H1 (cell line): ENCODE data around the gene TMEM253. TPM values are rescaled to one million over a fixed set of nuclear protein-coding genes. Genes with fewer than 3 reads are reported as not detected.

Source experiments
- CTCF ChIA-PET: fragments of 300-600 bp; sonication (Branson Sonifier 250); formaldehyde crosslinking; loops from one replicate; lab custom pipeline; 2021; ENCODE audit not compliant: partially characterized antibody; lab: Charles Lee
- POLR2A ChIA-PET: fragments of 300-600 bp; sonication (Branson Sonifier 250); formaldehyde crosslinking; loops from one replicate; lab custom pipeline; 2021; ENCODE audit warnings: inconsistent platforms; ENCODE audit not compliant: partially characterized antibody; lab: Charles Lee
- DNase-seq, 2 experiments: peaks; one replicate each; pipeline versions ENCODE4 v3.0.0 to v3.0.0-alpha.2; 2010 to 2022; ENCODE audit warnings: low spot score in 2 of 2, low read depth in 1 of 2, mixed read lengths in 1 of 2
- FAIRE-seq: peaks from 2 replicates; lab custom pipeline; 2011; peaks lifted over from hg19 to GRCh38; lab: Jason Lieb, UNC
- H2AFZ ChIP-seq: 2 replicates; pipeline ENCODE4 v1.8.1; 2012; ENCODE audit warnings: low read length, inconsistent platforms
- H2AK5ac ChIP-seq: 2 replicates; pipeline ENCODE4 v1.6.1; 2013; ENCODE audit warnings: low read depth, low read length
- H2BK120ac ChIP-seq: replicated peaks from 2 replicates; pipeline ENCODE3; 2013; ENCODE audit warnings: low read depth, low read length, inconsistent platforms
- H2BK12ac ChIP-seq: 2 replicates; pipeline ENCODE4 v1.6.1; 2013; ENCODE audit warnings: low read depth, low read length
- H2BK15ac ChIP-seq: 2 replicates; pipeline ENCODE4 v1.6.1; 2013; ENCODE audit warnings: low read length
- H2BK20ac ChIP-seq: 2 replicates; pipeline ENCODE4 v1.6.1; 2013; ENCODE audit warnings: low read length
- H2BK5ac ChIP-seq: 2 replicates; pipeline ENCODE4 v1.6.1; 2013; ENCODE audit warnings: low read depth, low read length
- H3K14ac ChIP-seq: 2 replicates; pipeline ENCODE4 v1.6.1; 2013; ENCODE audit warnings: inconsistent platforms; ENCODE audit not compliant: insufficient read length
- H3K18ac ChIP-seq: 2 replicates; pipeline ENCODE4 v1.6.1; 2013; ENCODE audit warnings: low read length; ENCODE audit errors: extremely low read depth
- H3K23ac ChIP-seq: 2 replicates; pipeline ENCODE4 v1.6.1; 2013; ENCODE audit warnings: inconsistent platforms; ENCODE audit not compliant: insufficient read length
- H3K23me2 ChIP-seq: 2 replicates; pipeline ENCODE4 v1.6.1; 2013; ENCODE audit warnings: low read depth, low read length
- H3K27ac ChIP-seq: 2 replicates; pipeline ENCODE4 v1.6.1; 2011; ENCODE audit warnings: low read depth, low read length, inconsistent platforms
- H3K27me3 ChIP-seq, 4 experiments: replicated peaks in 1 of 4; 1 replicate in 1 of 4; 2 replicates in 3 of 4; pipeline versions ENCODE4 v1.6.1 to v1.8.1; 2011 to 2013; ENCODE audit warnings: low read length in 3 of 4, mild to moderate bottlenecking in 3 of 4, inconsistent platforms in 2 of 4, mixed read lengths in 2 of 4, moderate library complexity in 1 of 4; ENCODE audit not compliant: control insufficient read depth in 3 of 4, insufficient read depth in 3 of 4; ENCODE audit errors: extremely low read depth in 1 of 4
- H3K36me3 ChIP-seq, 4 experiments: 2 replicates each; pipeline versions ENCODE4 v1.6.1 to v1.8.1; 2011 to 2013; ENCODE audit warnings: mild to moderate bottlenecking in 4 of 4, low read length in 3 of 4, moderate library complexity in 2 of 4, control low read depth in 1 of 4, inconsistent platforms in 1 of 4; ENCODE audit not compliant: insufficient read depth in 4 of 4, control insufficient read depth in 2 of 4
- H3K4ac ChIP-seq: replicated peaks from 2 replicates; pipeline ENCODE3; 2013; ENCODE audit warnings: low read length, low read depth, mixed read lengths, inconsistent platforms; ENCODE audit not compliant: insufficient read length
- H3K4me1 ChIP-seq, 4 experiments: replicated peaks in 1 of 4; 1 replicate in 1 of 4; 2 replicates in 3 of 4; pipeline versions ENCODE4 v1.6.1 to v1.8.1; 2011 to 2013; ENCODE audit warnings: low read length in 3 of 4, inconsistent platforms in 2 of 4, mixed read lengths in 1 of 4; ENCODE audit not compliant: insufficient read depth in 4 of 4, control insufficient read depth in 3 of 4
- H3K4me2 ChIP-seq, 2 experiments: 2 replicates each; pipeline versions ENCODE4 v1.6.1 to v1.8.1; 2011 to 2013; ENCODE audit warnings: low read depth in 2 of 2, low read length in 2 of 2, control low read depth in 1 of 2, inconsistent platforms in 1 of 2, mild to moderate bottlenecking in 1 of 2; ENCODE audit not compliant: insufficient read depth in 1 of 2
- H3K4me3 ChIP-seq, 4 experiments: fragments of 200-600, 300-600 bp in 1 of 4; sonication (generic), shearing (Covaris generic), sonication (Bioruptor Twin) in 1 of 4; 2 replicates each; pipeline versions ENCODE4 v1.5.1 to v1.8.1; 2011 to 2016; ENCODE audit warnings: low read length in 4 of 4, low read depth in 3 of 4, control low read depth in 2 of 4, inconsistent platforms in 2 of 4, mild to moderate bottlenecking in 2 of 4, mixed read lengths in 1 of 4, moderate library complexity in 1 of 4; ENCODE audit not compliant: insufficient read depth in 2 of 4; ENCODE audit errors: extremely low read depth in 1 of 4
- H3K56ac ChIP-seq: replicated peaks from 2 replicates; pipeline ENCODE3; 2013; ENCODE audit warnings: low read depth, mild to moderate bottlenecking, mixed read lengths, low read length, inconsistent platforms; ENCODE audit not compliant: insufficient read length
- H3K79me1 ChIP-seq: 2 replicates; pipeline ENCODE4 v1.6.1; 2013; ENCODE audit warnings: low read depth, low read length, control low read depth
- H3K79me2 ChIP-seq, 2 experiments: 2 replicates each; pipeline versions ENCODE4 v1.6.1 to v1.8.1; 2012 to 2013; ENCODE audit warnings: low read length in 2 of 2, mild to moderate bottlenecking in 2 of 2, inconsistent platforms in 1 of 2; ENCODE audit not compliant: insufficient read depth in 2 of 2, control insufficient read depth in 1 of 2
- H3K9ac ChIP-seq, 4 experiments: replicated peaks in 1 of 4; 1 replicate in 1 of 4; 2 replicates in 3 of 4; pipeline versions ENCODE4 v1.6.1 to v1.8.1; 2011 to 2013; ENCODE audit warnings: low read depth in 3 of 4, low read length in 3 of 4, control low read depth in 2 of 4, mild to moderate bottlenecking in 2 of 4, moderate library complexity in 2 of 4, inconsistent platforms in 1 of 4; ENCODE audit errors: extremely low read depth in 1 of 4
- H3K9me3 ChIP-seq, 2 experiments: 2 replicates each; pipeline versions ENCODE4 v1.6.1 to v1.8.1; 2012 to 2013; ENCODE audit warnings: mild to moderate bottlenecking in 2 of 2, moderate library complexity in 2 of 2, control low read depth in 1 of 2, inconsistent platforms in 1 of 2, low read depth in 1 of 2, low read length in 1 of 2, mixed read lengths in 1 of 2; ENCODE audit not compliant: insufficient read depth in 2 of 2
- H4K20me1 ChIP-seq, 2 experiments: replicated peaks in 1 of 2; 2 replicates each; pipeline versions ENCODE3 to v1.8.1; 2011 to 2013; ENCODE audit warnings: inconsistent platforms in 2 of 2, low read length in 2 of 2, mild to moderate bottlenecking in 1 of 2; ENCODE audit not compliant: insufficient read depth in 2 of 2, control insufficient read depth in 1 of 2
- H4K5ac ChIP-seq: 2 replicates; pipeline ENCODE4 v1.6.1; 2013; ENCODE audit warnings: low read length, low read depth, mixed read lengths, inconsistent platforms; ENCODE audit not compliant: insufficient read length
- H4K8ac ChIP-seq: 2 replicates; pipeline ENCODE4 v1.8.0; 2013; ENCODE audit warnings: mild to moderate bottlenecking, moderate library complexity, low read length, inconsistent platforms; ENCODE audit not compliant: insufficient read depth; ENCODE audit errors: extremely low read depth
- H4K91ac ChIP-seq: replicated peaks from 2 replicates; pipeline ENCODE3; 2013; ENCODE audit warnings: low read length, mixed read lengths, inconsistent platforms; ENCODE audit not compliant: insufficient read length
- PHF8 ChIP-seq: fragments of 200-600 bp; sonication (generic); conservative IDR thresholded peaks from 2 replicates; pipeline ENCODE4 v1.7.1; 2012; ENCODE audit warnings: low read depth, mild to moderate bottlenecking, inconsistent platforms, low read length, moderate library complexity
- RNF2 ChIP-seq: fragments of 200-900, 300-1000 bp; sonication (generic); IDR thresholded peaks from 2 replicates; pipeline ENCODE4 v1.7.1; 2016; ENCODE audit warnings: borderline replicate concordance, low read depth, mild to moderate bottlenecking, antibody characterized with exemption, low read length; ENCODE audit not compliant: poor library complexity, severe bottlenecking; ENCODE audit errors: missing control alignments
- SIN3A ChIP-seq, 2 experiments: IDR thresholded peaks in 1 of 2; conservative IDR thresholded peaks in 1 of 2; 2 replicates each; pipeline ENCODE4 v1.6.1; 2011 to 2012; ENCODE audit warnings: low read length in 2 of 2, improper control_type of control experiment in 1 of 2, low read depth in 1 of 2, mild to moderate bottlenecking in 1 of 2
- WGBS, 2 experiments: shearing (Covaris generic) in 1 of 2; methylation state at CpG; one replicate each; pipeline versions ENCODE4 v1.1.6 to v1.1.7; 2013 to 2015; ENCODE audit warnings: low lambda C conversion rate in 2 of 2, mixed read lengths in 2 of 2, inconsistent platforms in 1 of 2, low coverage in 1 of 2, missing lambda C conversion rate in 1 of 2; ENCODE audit not compliant: insufficient replicate concordance in 2 of 2, insufficient coverage in 1 of 2, insufficient read length in 1 of 2; ENCODE audit errors: extremely low coverage in 1 of 2, missing lambda C conversion rate in 1 of 2; 5-methylcytosine and 5-hydroxymethylcytosine counted together
- polyA plus RNA-seq, 7 experiments: library from polyadenylated mRNA; depleted of rRNA in 3 of 7; stranded (reverse) in 5 of 7; unstranded in 2 of 7; fragments of >200 nt in 5 of 7; fragments of 200-250 nt in 2 of 7; gene quantifications; 1 replicate in 5 of 7; 2 replicates in 1 of 7; 4 replicates in 1 of 7; pipeline versions ENCODE4 v1.2.1 to v1.2.3, GENCODE V29; 2011 to 2013; ENCODE audit warnings: missing spikeins in 2 of 7, mixed read lengths in 2 of 7
- total RNA-seq: library from RNA; stranded (reverse); fragmentation: NEBNext Ultra II Directional; extraction: Animal tissue kit (Norgen Biotek cat#: 25700); gene quantifications from 2 replicates; pipeline ENCODE4 v1.2.1, GENCODE V29; 2021
- TF ChIP-seq, protein P1 (sequence below): IDR thresholded peaks from 2 replicates; pipeline ENCODE4 v1.6.1; 2012; ENCODE audit warnings: inconsistent platforms

The TMEM253 gene
- total and polyA plus RNA-seq, 2 of the 8 experiments (the other 6 are each of a cell fraction or from before 2014, with no cell fraction given), result 1.9 to 2.2 TPM

DNA sequence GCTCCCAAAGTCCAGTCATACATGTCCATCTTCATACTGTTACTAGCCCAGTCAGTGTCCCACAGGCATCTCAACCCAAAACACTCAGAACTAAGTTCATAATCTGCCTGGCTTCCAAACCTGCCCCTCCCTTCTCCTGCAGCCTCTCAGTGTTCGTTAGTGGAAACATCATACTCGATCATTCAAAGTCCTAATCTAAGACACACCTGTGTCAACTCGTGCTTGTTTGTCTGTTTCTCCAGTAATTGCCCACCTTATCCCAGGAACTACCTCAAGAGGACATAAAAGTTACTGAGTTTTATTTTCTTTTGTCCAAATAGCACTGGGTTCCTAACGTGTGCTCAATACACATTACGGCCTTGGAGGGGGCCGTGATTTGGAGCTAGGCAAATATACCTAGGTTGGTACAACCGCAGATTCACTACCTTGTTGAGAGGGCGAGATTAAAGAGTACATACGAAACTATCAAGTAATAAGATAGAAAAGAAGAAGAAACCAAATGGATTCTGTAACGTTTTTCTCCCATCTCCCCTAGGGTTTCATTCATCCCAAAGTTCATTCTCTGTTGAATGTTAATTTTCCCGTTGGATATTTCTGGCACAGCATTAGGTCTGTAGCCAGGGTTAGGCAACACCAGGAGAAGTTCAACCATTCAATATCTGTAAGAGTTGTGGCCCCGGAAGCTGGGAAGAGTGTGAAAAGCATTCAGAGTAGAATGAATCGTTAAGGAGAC lies 40.1 kb upstream of the TMEM253 start:
- Histone ChIP-seq H3K14ac (no peak overlapping the region), H3K9me3 (no peaks in the 10 kb centered on the region), H3K56ac (no peak overlapping the region), H2BK120ac (no peak overlapping the region), H2AK5ac (no peak overlapping the region), H3K4me3 (no peak overlapping the region), H3K18ac (no peak overlapping the region), H3K4me1 (no peaks in the 10 kb centered on the region; a peak in 2 of 7 replicates), H4K8ac (no peak overlapping the region)
- CTCF ChIA-PET, result interaction anchor here (0.7 to 2.5 kb wide), 4 partner anchors 17 to 46 kb away, joined by 3 to 8 read pairs (median 4); no protein-coding TSS in a partner anchor
- TF ChIP-seq, protein P1, sequence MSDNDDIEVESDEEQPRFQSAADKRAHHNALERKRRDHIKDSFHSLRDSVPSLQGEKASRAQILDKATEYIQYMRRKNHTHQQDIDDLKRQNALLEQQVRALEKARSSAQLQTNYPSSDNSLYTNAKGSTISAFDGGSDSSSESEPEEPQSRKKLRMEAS, result no peak
- TF ChIP-seq SIN3A (conservative IDR thresholded peaks at IDR 0.05 in 1 of 2, IDR thresholded peaks at IDR 0.05 in 1 of 2; ENCODE audit: low read depth in 1 of 2, low read length in 2 of 2) (no peak), RNF2 (no peak), PHF8 (no peak)
- TF ChIP-seq, all 59 proteins: peak for 0
- H2BK12ac ChIP-seq, result no peak overlapping the region
- H3K36me3 ChIP-seq, result no peaks in the 10 kb centered on the region
- H3K79me1 ChIP-seq, result no peaks in the 10 kb centered on the region
- no peak overlapping the region for H2BK5ac ChIP-seq
- H3K79me2 ChIP-seq, result no peaks in the 10 kb centered on the region
- no peak overlapping the region for H2BK20ac ChIP-seq
- H4K5ac ChIP-seq, result no peak overlapping the region
- no peaks in the 10 kb centered on the region for H3K23me2 ChIP-seq
- 86% methylated on average over 13 of the region's 13 CpGs; no CpG with 5 or more reads in 1 of the 2 experiments for WGBS, 2 experiments
- no peak overlapping the region for H3K9ac ChIP-seq
- H2AFZ ChIP-seq, result no peak overlapping the region
- H3K4me2 ChIP-seq, result no peak overlapping the region
- no peak for DNase-seq
- no peak overlapping the region for H4K91ac ChIP-seq
- H3K27me3 ChIP-seq, result no peaks in the 10 kb centered on the region; a peak in 1 of 7 replicates
- H3K4ac ChIP-seq, result no peak overlapping the region
- no peak overlapping the region for H3K23ac ChIP-seq
- no peak overlapping the region for H3K27ac ChIP-seq
- no peaks in the 10 kb centered on the region for H4K20me1 ChIP-seq
- FAIRE-seq, result no peak
- POLR2A ChIA-PET, result interaction anchor here (3.7 kb wide), 1 partner anchor 11 kb away, joined by 17 read pairs; no protein-coding TSS in a partner anchor
- no peak overlapping the region for H2BK15ac ChIP-seq
